ENCODE results near the gene LYZ. TPM values are rescaled to one million over a fixed set of nuclear protein-coding genes. Genes with fewer than 3 reads are reported as not detected.

Gene LYZ
- polyA plus RNA-seq, 1 donor from 2014 or later: 9.2 TPM

GRCh38 chr12:69331909-69332684, 16.1 kb upstream of the LYZ start:
- Mint-ChIP-seq H3K4me1 (peaks cover 9 to 23% (median 10%) of the 10 kb centered on the region in 3 donors), H3K27me3 (peaks cover 2% of the 10 kb centered on the region), H3K36me3 (no peaks in the 10 kb centered on the region), H3K4me3 (peak overlapping the region in 2 of 4 donors; percentile 41 to 47), H3K27ac (no peak overlapping the region), H3K9me3 (no peaks in the 10 kb centered on the region)

DNA sequence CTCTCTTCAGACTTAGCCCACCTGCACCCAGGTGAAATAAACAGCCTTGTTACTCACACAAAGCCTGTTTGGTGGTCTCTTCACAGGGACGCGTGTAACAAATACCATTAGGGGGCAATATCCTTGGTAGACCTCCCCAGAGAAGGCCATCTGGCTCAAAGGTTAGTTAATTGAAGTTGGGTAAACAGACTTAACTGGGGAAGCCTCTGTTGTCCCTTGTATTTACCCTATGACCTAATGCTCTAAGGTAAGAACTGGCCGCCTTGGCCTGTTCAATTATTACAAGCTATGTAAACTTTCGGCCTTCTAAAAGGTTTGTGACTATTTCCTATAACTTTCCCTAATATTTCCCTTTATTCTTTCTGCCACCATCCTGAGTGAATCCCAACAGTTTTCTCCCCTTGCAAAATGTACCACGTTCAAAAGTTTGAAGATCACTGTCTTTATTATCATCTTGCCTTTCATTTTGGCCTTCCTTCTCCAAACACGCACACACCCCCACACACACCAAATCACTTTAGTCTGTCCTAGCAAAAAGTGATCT, 15.3 kb upstream of the LYZ start:
- H3K36me3 Mint-ChIP-seq: no peaks in the 10 kb centered on the region
- H3K27ac Mint-ChIP-seq: no peak overlapping the region
- no peaks in the 10 kb centered on the region for H3K27me3 Mint-ChIP-seq
- H3K9me3 Mint-ChIP-seq: no peaks in the 10 kb centered on the region
- H3K4me3 Mint-ChIP-seq: peak overlapping the region in 3 of 4 donors; percentile 3 to 44 (median 41)
- H3K4me1 Mint-ChIP-seq: peaks cover 14 to 29% (median 15%) of the 10 kb centered on the region in 3 donors

DNA sequence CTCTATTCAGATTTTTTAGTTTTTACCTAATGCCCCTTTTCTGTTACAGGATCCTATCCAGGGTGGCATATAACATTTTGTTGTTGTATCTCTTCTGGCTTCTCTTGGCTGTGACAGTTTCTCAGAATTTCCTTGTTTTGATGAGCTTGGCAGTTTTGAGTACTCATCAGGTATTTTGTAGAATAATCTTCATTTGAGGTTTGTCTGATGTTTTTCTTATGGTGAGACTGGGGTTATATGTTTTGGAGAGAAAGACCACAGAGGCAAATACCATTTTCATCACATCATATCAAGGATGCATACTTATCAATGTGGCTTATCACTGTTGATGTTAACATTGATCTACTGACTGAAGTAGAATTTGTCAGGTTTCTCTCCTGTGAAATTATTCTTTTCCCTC, 14.0 kb upstream of the LYZ start:
- H3K4me1 Mint-ChIP-seq: peaks cover 15 to 31% (median 20%) of the 10 kb centered on the region in 3 donors
- no peak overlapping the region for H3K4me3 Mint-ChIP-seq
- H3K27me3 Mint-ChIP-seq: peaks cover 1% of the 10 kb centered on the region
- no peaks in the 10 kb centered on the region for H3K9me3 Mint-ChIP-seq
- H3K36me3 Mint-ChIP-seq: no peaks in the 10 kb centered on the region
- peak overlapping the region in 1 of 3 donors; percentile 93 for H3K27ac Mint-ChIP-seq

DNA sequence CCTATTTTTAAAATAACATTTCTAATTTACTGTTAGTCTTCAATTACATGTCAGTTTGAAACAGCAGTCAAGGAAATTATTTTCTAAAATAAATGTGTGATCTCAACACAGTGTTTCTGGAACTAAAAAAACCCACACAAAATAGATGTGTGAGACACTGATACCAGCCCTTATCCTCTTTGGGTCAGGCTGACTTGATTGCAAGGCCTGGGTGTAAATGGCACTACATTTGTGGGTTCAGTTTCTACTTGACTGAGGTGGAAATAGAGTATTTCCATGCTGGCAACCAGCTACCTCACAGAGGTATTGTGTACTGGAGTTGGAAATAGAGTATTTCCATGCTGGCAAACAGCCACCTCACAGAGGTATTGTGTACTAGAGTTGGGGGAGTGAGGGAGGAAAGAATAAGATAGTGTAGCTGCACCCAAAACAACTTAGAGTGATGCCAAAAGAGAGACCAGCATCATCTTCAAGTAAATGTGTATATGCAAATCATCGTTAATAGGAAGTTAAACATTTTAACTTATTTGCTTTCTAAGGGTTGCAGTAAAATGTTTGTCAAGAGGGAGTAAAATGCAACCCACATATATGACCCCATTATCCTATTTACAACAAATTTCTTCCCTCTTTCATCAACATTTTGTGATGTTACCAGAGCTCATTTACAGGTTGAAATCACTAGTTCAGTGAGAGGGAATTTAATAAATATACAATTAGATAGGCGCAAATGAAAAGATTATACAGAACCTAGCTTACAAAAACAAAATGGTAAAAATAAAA, 10.7 kb upstream of the LYZ start:
- peaks cover 1% of the 10 kb centered on the region for H3K27me3 Mint-ChIP-seq
- peak overlapping the region in 2 of 4 donors; percentile 35 to 36 for H3K4me3 Mint-ChIP-seq
- no peaks in the 10 kb centered on the region for H3K9me3 Mint-ChIP-seq
- peak overlapping the region in 2 of 3 donors; percentile 78 to 88 for H3K27ac Mint-ChIP-seq
- H3K36me3 Mint-ChIP-seq: no peaks in the 10 kb centered on the region
- H3K4me1 Mint-ChIP-seq: peaks cover 13 to 19% (median 14%) of the 10 kb centered on the region in 3 donors

GRCh38 chr12:69338120-69338859, 9.9 kb upstream of the LYZ start:
- H3K36me3 Mint-ChIP-seq: no peaks in the 10 kb centered on the region
- H3K4me1 Mint-ChIP-seq: peaks cover 13 to 17% (median 14%) of the 10 kb centered on the region in 3 donors
- peak overlapping the region in 2 of 3 donors; percentile 78 to 86 for H3K27ac Mint-ChIP-seq
- H3K9me3 Mint-ChIP-seq: no peaks in the 10 kb centered on the region
- peaks cover 1% of the 10 kb centered on the region for H3K27me3 Mint-ChIP-seq
- peak overlapping the region in 2 of 4 donors; percentile 61 to 65 for H3K4me3 Mint-ChIP-seq

- Mint-ChIP-seq H3K4me1 (peaks cover 13 to 17% (median 14%) of the 10 kb centered on the region in 3 donors), H3K9me3 (no peaks in the 10 kb centered on the region), H3K36me3 (no peaks in the 10 kb centered on the region), H3K27ac (peak overlapping the region in 1 of 3 donors; percentile 73), H3K4me3 (no peak overlapping the region), H3K27me3 (peaks cover 1% of the 10 kb centered on the region)
Measured at GRCh38 chr12:69338936-69339335, 9.2 kb upstream of the LYZ start.

- Mint-ChIP-seq H3K4me1 (peaks cover 13 to 17% (median 14%) of the 10 kb centered on the region in 3 donors), H3K27ac (no peak overlapping the region), H3K4me3 (no peak overlapping the region), H3K27me3 (peaks cover 1% of the 10 kb centered on the region), H3K9me3 (no peaks in the 10 kb centered on the region), H3K36me3 (no peaks in the 10 kb centered on the region)
Measured at GRCh38 chr12:69339999-69340398, 8.2 kb upstream of the LYZ start.

DNA sequence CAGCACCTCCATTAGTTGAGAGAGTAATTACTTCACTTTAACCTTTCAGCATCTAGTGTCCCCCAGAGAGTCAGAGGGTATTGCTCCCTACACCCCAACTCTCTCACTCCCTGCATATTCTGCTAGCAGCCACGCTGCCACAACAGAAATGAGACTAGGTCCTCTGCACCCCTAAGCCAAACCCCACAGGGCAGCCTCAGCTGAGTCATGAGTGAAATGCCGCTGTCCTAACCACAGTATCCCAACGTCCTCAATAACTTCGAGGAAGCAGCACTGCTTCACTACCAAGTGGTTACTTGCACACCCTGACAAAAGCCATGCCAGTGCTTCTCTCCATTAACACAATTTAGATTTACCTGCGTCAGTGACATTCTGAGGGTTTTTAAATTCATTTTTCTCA, 6.9 kb upstream of the LYZ start:
- Mint-ChIP-seq H3K9me3 (no peaks in the 10 kb centered on the region), H3K4me1 (peaks cover 13 to 17% (median 14%) of the 10 kb centered on the region in 3 donors), H3K27me3 (peaks cover 1% of the 10 kb centered on the region), H3K36me3 (no peaks in the 10 kb centered on the region), H3K4me3 (no peak overlapping the region), H3K27ac (no peak overlapping the region)

GRCh38 chr12:69342421-69342820, 5.8 kb upstream of the LYZ start:
- H3K9me3 Mint-ChIP-seq: no peaks in the 10 kb centered on the region
- H3K27ac Mint-ChIP-seq: no peak overlapping the region
- no peaks in the 10 kb centered on the region for H3K36me3 Mint-ChIP-seq
- peaks cover 1% of the 10 kb centered on the region for H3K27me3 Mint-ChIP-seq
- H3K4me3 Mint-ChIP-seq: no peak overlapping the region
- H3K4me1 Mint-ChIP-seq: peaks cover 7 to 12% (median 11%) of the 10 kb centered on the region in 3 donors

DNA sequence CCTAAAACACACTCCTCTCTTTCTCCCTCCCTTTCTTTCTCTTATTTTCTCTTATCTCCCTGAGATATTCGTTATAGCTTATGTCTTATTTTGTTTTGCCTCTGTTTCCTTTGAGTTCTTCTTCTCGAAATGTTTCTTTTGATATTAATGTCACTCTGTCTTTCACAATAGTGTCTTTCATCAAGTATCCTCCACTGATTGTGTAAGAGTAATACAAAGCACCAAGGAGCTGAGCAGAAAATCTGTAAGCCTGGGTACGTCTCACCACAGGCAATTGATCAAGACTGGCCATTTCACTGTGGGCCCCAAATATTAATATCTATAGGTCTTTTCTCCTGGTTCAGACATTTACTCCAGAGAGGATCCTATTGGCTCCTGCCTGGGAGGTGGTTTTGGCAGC, 4.8 kb upstream of the LYZ start:
- Mint-ChIP-seq H3K4me3 (no peak overlapping the region), H3K27ac (peak overlapping the region in 2 of 3 donors; percentile 3 to 19), H3K9me3 (no peaks in the 10 kb centered on the region), H3K27me3 (no peaks in the 10 kb centered on the region), H3K36me3 (no peaks in the 10 kb centered on the region), H3K4me1 (peaks cover 3 to 8% (median 8%) of the 10 kb centered on the region in 3 donors)

DNA sequence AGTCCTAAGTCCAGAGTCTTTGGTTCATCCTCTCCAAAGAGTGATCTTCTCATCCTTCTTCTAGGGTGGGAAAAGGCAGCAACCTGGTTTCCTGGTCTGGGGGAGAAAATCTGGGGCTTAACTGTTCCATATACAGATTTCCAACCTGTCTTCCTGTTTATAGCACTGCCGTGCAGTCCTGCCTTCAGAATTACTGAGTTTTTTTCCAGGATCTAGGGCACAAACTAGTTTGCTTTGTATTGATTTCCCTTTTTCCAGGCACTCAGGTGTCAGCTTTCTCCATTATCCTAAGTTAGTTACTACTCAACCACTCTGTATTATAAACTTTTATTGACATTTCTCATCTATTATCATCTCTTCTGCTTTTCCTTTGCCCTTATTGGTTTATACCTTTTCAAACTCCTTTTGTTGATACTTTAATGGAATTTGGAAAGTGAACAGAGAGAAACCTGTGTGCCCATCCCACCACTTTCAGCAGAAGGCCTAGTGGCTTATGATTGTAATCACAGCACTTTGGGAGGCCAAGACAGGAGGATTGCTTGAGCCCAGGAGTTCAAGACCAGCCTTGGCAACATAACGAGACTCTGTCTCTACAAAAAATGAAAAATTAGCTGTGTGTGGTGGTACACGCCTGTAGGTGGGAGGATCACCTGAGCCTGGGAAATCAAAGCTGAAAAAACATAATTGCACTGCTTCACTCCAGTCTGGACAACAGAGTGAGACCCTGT, 4.1 kb upstream of the LYZ start:
- Mint-ChIP-seq H3K9me3 (no peaks in the 10 kb centered on the region), H3K27ac (no peak overlapping the region), H3K27me3 (no peaks in the 10 kb centered on the region), H3K4me1 (peaks cover 3 to 10% (median 8%) of the 10 kb centered on the region in 3 donors), H3K4me3 (no peak overlapping the region), H3K36me3 (no peaks in the 10 kb centered on the region)

DNA sequence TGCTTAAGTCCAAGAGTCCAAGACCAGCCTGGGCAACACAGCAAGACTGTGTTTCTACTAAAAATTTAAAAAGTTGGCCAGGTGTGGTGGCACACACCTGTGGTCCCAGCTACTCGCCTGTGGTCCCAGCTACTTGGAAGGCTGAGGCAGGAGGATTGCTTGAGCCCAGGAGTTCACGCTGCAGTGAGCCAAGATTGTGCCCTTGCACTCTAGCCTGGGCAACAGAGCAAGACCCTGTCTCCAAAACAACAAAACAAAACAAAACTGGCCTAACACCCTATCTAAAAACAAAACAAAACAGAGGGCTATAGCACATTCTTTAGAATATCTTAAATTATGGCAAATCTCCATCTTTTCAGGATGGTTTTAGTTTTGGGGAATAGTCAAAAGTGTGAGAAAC, 3.1 kb upstream of the LYZ start:
- peaks cover 3 to 7% (median 6%) of the 10 kb centered on the region in 3 donors for H3K4me1 Mint-ChIP-seq
- H3K9me3 Mint-ChIP-seq: no peaks in the 10 kb centered on the region
- no peaks in the 10 kb centered on the region for H3K36me3 Mint-ChIP-seq
- H3K4me3 Mint-ChIP-seq: no peak overlapping the region
- no peaks in the 10 kb centered on the region for H3K27me3 Mint-ChIP-seq
- H3K27ac Mint-ChIP-seq: no peak overlapping the region

GRCh38 chr12:69345742-69346141, 2.4 kb upstream of the LYZ start:
- Mint-ChIP-seq H3K27me3 (no peaks in the 10 kb centered on the region), H3K9me3 (no peaks in the 10 kb centered on the region), H3K27ac (no peak overlapping the region), H3K4me3 (no peak overlapping the region), H3K4me1 (peaks cover 3 to 7% (median 6%) of the 10 kb centered on the region in 3 donors), H3K36me3 (no peaks in the 10 kb centered on the region)

DNA sequence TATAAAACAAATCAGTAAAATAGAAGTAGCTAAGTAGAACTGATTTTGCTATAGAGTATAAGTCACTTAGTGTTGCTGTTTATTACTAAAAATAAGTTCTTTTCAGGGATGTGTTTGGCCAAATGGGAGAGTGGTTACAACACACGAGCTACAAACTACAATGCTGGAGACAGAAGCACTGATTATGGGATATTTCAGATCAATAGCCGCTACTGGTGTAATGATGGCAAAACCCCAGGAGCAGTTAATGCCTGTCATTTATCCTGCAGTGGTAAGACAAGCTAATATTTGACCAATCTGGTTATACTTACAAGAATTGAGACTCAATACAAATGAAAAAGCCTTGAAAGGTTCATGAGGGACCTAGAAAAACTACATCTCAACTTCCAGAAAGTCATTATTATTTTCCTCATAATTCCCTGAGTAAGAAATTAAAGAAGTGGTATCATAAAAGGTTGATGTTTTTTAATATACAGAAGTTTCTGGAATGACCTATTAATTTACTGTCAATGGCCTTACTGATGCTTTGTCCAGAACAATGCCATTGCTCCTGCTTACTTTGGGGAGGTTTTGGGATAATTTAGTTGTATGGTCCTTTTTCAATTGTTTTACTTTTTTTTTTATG, 1.9 kb downstream of the LYZ start:
- no peak overlapping the region for H3K4me3 Mint-ChIP-seq

More for the DNA sequence above, 1.9 kb downstream of the LYZ start:
- peaks cover 3 to 7% (median 6%) of the 10 kb centered on the region in 3 donors for H3K4me1 Mint-ChIP-seq
- no peaks in the 10 kb centered on the region for H3K9me3 Mint-ChIP-seq
- H3K27ac Mint-ChIP-seq: peak overlapping the region in 1 of 3 donors; percentile 35
- no peaks in the 10 kb centered on the region for H3K36me3 Mint-ChIP-seq
- H3K27me3 Mint-ChIP-seq: peaks cover 2% of the 10 kb centered on the region

Measured in IgD-negative memory B cell (primary cell).